Measurements from ENCODE around the gene SCD.

DNA sequence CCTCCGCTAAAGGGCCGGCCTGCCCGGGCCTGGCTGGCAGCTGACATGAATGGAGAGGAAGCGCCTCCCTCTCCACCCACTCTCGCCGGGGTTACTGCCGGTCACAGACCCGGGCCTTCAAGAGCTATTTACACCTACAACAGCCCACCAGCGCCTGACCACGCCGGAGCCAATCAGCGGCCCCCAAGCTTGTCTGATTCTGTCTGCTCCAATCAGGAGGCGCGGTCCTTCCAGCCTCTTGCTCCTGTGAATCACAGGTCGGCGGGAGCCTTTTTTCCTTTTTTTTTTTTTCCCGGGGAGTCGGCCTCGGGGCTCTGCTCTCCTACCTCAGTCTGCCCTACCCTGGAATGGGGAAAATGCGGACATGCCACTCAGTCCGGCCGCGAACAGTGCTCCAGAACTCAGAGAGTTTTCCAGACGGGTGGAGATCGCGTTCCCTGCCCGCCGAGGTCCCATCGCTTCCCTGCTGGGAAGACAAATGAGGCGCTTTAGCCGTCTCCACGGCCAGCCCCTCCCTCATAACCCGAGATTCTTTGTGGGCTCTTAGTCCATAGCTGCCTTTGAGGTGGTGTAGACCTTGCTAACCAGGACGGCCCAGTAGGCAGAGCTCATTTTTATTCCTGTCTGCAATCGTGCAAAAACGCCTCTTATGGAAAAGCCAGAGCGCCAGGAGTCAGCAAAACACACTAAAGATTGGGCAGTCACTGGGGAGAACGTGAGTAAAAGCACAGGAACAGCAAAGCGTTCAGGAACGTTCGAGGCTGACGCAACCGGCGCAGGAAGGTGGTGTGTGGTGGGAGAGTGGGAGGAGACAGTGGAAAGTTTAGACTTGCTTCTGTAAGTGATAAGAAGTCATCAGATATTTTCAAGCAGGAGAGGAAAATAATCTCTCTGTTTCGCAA is 26.5 kb downstream of the SCD start:
- TF ChIP-seq, protein P1, sequence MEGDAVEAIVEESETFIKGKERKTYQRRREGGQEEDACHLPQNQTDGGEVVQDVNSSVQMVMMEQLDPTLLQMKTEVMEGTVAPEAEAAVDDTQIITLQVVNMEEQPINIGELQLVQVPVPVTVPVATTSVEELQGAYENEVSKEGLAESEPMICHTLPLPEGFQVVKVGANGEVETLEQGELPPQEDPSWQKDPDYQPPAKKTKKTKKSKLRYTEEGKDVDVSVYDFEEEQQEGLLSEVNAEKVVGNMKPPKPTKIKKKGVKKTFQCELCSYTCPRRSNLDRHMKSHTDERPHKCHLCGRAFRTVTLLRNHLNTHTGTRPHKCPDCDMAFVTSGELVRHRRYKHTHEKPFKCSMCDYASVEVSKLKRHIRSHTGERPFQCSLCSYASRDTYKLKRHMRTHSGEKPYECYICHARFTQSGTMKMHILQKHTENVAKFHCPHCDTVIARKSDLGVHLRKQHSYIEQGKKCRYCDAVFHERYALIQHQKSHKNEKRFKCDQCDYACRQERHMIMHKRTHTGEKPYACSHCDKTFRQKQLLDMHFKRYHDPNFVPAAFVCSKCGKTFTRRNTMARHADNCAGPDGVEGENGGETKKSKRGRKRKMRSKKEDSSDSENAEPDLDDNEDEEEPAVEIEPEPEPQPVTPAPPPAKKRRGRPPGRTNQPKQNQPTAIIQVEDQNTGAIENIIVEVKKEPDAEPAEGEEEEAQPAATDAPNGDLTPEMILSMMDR (conservative IDR thresholded peaks at IDR 0.05), result no peak
- TF ChIP-seq EZH2 (IDR thresholded peaks at IDR 0.05; ENCODE audit: low read depth), result no peak

All from PC-9 (cell line).